Thoracic aorta (tissue), 2 donors: ENCODE measurements around the gene MCM9. TPM values are rescaled to one million over a fixed set of nuclear protein-coding genes. Genes with fewer than 3 reads are reported as not detected.

Experiments used
- ATAC-seq: fragments of 150-250 bp; one replicate; pipeline ENCODE4 v1.8.0; 2017; ENCODE audit warnings: low read depth; ENCODE audit not compliant: insufficient number of reproducible peaks, low FRiP score
- DNase-seq: peaks from one replicate; pipeline ENCODE4 v3.0.0-alpha.2; 2020; ENCODE audit warnings: low spot score
- H3K27ac ChIP-seq, 2 donors: fragments of 200-600 bp; sonication (generic); 1 replicate in 1 of 2; 2 replicates in 1 of 2; pipeline ENCODE4 v1.5.1; 2016; ENCODE audit warnings: mild to moderate bottlenecking in 2 of 2, moderate library complexity in 2 of 2
- H3K27me3 ChIP-seq: fragments of 200-600 bp; sonication (generic); replicated peaks from 2 replicates; pipeline ENCODE4 v1.6.0; 2016; ENCODE audit warnings: mild to moderate bottlenecking; ENCODE audit not compliant: insufficient read depth
- H3K36me3 ChIP-seq: fragments of 200-600 bp; sonication (generic); one replicate; pipeline ENCODE4 v1.5.1; 2016
- H3K4me1 ChIP-seq, 2 donors: fragments of 200-600 bp; sonication (generic); 1 replicate in 1 of 2; 2 replicates in 1 of 2; pipeline versions ENCODE4 v1.5.1 to v1.6.0; 2016; ENCODE audit warnings: low read depth in 2 of 2, mild to moderate bottlenecking in 1 of 2; ENCODE audit not compliant: control insufficient read depth in 1 of 2
- H3K4me3 ChIP-seq: fragments of 200-600 bp; sonication (generic); 2 replicates; pipeline ENCODE4 v1.5.1; 2016; ENCODE audit warnings: mild to moderate bottlenecking
- H3K9me3 ChIP-seq: fragments of 200-600 bp; sonication (generic); 2 replicates; pipeline ENCODE4 v1.5.1; 2016
- total RNA-seq, 2 donors: library from RNA; depleted of rRNA; stranded (reverse); fragments of >200 nt; gene quantifications; one replicate each; pipeline versions ENCODE4 v1.1.0 to v1.2.3, GENCODE V29; 2016
- TF ChIP-seq, protein P1 (sequence below): fragments of 200-600 bp; sonication (generic); IDR thresholded peaks from one replicate; pipeline ENCODE4 v1.5.1; 2019; ENCODE audit warnings: antibody characterized with exemption

The MCM9 gene
- total RNA-seq, 2 donors from 2014 or later: 14.1 to 22.2 TPM

DNA sequence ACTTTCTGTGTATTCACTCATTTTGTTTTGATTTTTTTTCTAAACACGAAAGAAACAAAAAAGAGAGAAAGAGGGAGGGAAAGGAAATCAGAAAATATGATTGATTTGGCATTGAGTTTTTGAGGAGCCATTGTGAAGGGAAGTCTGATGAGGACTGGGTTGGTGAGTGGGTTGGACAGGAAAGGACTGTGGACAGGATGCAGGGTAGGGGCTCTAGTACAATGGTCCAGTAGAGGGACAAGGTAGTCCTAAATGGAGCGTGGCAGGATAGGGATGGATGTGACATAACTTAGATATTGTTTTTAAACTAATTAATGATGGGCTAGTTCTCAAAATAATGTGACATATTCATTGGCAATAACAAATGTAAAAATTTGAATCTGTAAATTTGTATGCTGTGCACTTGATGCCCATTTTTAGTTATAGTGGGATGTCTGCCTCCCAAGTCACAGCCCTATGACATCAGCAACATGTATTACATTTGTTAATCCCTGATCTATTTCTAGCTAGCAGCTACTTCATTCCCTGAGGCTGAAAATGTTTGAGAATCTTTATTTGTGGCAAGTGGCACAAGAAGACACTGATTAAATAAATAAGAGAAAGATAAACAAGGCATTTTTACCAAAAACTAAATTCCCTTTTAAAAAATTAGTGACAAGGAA is 105.0 kb downstream of the MCM9 start:
- TF ChIP-seq, protein P1, sequence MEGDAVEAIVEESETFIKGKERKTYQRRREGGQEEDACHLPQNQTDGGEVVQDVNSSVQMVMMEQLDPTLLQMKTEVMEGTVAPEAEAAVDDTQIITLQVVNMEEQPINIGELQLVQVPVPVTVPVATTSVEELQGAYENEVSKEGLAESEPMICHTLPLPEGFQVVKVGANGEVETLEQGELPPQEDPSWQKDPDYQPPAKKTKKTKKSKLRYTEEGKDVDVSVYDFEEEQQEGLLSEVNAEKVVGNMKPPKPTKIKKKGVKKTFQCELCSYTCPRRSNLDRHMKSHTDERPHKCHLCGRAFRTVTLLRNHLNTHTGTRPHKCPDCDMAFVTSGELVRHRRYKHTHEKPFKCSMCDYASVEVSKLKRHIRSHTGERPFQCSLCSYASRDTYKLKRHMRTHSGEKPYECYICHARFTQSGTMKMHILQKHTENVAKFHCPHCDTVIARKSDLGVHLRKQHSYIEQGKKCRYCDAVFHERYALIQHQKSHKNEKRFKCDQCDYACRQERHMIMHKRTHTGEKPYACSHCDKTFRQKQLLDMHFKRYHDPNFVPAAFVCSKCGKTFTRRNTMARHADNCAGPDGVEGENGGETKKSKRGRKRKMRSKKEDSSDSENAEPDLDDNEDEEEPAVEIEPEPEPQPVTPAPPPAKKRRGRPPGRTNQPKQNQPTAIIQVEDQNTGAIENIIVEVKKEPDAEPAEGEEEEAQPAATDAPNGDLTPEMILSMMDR: no peak
- Histone ChIP-seq H3K27ac (no peak overlapping the region), H3K4me1 (no peaks in the 10 kb centered on the region), H3K27me3 (no peaks in the 10 kb centered on the region), H3K36me3 (peaks cover 29% of the 10 kb centered on the region), H3K4me3 (no peak overlapping the region), H3K9me3 (no peaks in the 10 kb centered on the region)
- DNase-seq (no peak), ATAC-seq (no peak)

DNA sequence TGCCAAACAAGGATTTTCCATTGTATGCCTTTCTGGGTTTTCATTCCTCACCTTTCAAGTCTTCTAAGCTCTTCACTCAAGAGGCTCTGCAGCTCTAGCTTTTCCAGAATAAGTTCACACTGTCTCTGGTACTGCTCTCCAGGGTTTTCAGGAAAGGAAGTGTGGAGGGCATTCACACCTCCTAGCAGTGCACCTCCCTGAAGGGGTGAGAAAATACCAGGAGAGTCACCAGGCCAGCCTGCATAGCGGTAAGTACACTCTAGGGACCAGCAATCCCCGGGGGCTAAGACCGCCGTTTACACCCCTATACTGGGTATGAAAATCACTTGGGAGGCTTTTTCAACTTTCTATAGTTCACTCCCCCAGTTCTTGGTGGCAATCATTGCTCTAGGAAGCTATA is 108.9 kb downstream of the MCM9 start:
- H3K4me1 ChIP-seq: no peaks in the 10 kb centered on the region
- peaks cover 39% of the 10 kb centered on the region for H3K36me3 ChIP-seq
- H3K4me3 ChIP-seq: no peak overlapping the region
- H3K27ac ChIP-seq: no peak overlapping the region
- DNase-seq (no peak), ATAC-seq (no peak)
- H3K27me3 ChIP-seq: no peaks in the 10 kb centered on the region
- TF ChIP-seq, protein P1: no peak
- no peaks in the 10 kb centered on the region for H3K9me3 ChIP-seq

DNA sequence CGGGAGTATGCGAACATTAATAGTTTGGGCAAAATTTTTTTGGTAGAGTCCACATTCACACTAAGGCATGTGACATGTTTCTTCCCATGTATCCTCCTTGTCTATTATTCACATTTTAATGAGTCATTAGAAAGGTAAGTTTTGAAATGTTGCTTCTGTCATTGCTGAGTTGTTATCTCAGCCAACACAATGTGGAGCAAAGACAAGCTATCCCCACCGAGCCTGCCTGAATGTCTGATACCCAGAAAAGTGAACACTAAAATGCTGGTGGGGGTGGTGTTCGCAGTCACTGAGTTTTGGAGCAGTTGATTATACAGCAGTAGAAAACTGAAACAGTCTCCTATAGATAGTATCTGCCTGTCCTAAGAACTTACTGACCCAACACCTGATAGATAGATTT is 109.3 kb downstream of the MCM9 start:
- H3K36me3 ChIP-seq: peaks cover 39% of the 10 kb centered on the region
- TF ChIP-seq, protein P1: no peak
- no peak for ATAC-seq

DNA sequence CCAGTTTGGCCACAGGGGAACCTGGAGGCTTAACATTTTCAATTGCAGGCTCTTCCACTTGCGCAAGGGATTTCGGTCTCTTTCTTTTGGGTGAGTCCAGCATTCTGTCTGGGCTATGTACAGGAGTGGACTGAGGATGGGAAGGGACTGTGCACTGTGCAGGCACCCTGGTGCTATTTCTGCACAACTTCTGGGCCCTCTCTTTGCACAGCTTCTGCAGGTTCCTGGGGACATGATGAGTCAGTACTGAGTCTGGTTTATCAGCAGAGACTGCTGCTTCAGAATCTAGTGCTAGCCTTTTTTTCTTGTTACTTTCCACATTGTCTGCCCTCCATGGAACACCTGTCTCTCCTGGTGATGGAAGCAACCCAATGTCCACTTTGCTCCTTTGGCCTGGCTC is 119.5 kb downstream of the MCM9 start:
- H3K9me3 ChIP-seq: no peaks in the 10 kb centered on the region
- no peaks in the 10 kb centered on the region for H3K27me3 ChIP-seq
- DNase-seq: no peak
- no peak overlapping the region for H3K4me3 ChIP-seq
- no peaks in the 10 kb centered on the region for H3K36me3 ChIP-seq
- no peak overlapping the region for H3K27ac ChIP-seq
- TF ChIP-seq, protein P1: no peak
- H3K4me1 ChIP-seq: no peaks in the 10 kb centered on the region
- no peak for ATAC-seq

More for the DNA sequence above, 109.3 kb downstream of the MCM9 start:
- Histone ChIP-seq H3K9me3 (no peaks in the 10 kb centered on the region), H3K27me3 (no peaks in the 10 kb centered on the region), H3K4me3 (no peak overlapping the region), H3K27ac (no peak overlapping the region), H3K4me1 (no peaks in the 10 kb centered on the region)
- DNase-seq: no peak

DNA sequence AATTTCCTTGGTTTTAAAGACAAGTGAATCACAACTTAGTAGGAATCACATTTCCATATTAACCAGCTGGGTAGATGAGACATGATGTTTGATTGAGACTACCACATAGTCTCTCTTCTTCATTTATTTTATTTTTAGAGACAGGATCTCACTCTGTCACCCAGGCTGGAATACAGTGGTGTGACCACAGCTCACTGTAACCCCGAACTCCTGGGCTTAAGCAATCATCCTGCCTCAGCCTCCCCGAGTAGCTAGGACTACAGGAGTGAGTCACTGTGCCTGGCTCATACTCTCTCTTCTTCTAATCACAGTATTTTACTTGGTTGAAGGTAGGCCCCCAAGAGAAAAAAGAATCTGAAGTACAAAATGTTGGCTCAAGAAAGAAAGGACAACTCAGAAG is 121.2 kb downstream of the MCM9 start:
- no peaks in the 10 kb centered on the region for H3K27me3 ChIP-seq
- DNase-seq (no peak), ATAC-seq (no peak)
- TF ChIP-seq, protein P1: no peak
- H3K4me1 ChIP-seq: no peaks in the 10 kb centered on the region
- H3K9me3 ChIP-seq: no peaks in the 10 kb centered on the region
- H3K27ac ChIP-seq: no peak overlapping the region
- H3K4me3 ChIP-seq: no peak overlapping the region
- H3K36me3 ChIP-seq: no peaks in the 10 kb centered on the region
